Measurements from ENCODE around the gene CTAG1A. TPM values are rescaled to one million over a fixed set of nuclear protein-coding genes. Genes with fewer than 3 reads are reported as not detected.
"Not testable (repeated sequence)": the region's sequence is repeated elsewhere in the genome, so short reads cannot be mapped to it uniquely, and the experiment has no call there.

Gene CTAG1A
- total and polyA plus RNA-seq, 2 donors (not counting 1 experiment from before 2014, with no cell fraction given) = not detected

DNA sequence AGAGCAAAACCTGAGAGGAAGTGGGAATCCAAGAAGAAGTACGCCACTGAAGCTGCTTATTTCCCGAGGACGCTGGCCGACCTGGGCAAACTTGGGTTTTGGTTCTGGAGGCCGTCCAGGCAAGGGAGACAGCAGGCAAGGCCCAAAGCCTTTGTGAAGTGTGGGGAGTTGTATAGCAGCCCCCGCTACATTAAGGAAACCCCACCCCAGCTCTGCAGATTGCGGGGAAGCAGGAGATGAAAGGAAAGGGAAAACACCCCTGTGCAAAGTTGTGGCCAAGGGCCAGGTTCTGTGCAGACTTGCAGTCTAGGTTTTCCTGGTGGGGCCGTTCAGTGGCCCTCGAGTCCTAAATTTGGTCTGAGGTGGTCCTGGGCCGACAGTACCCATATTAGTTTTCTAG is 11.9 kb upstream of the CTAG1A start:
- CTCF ChIA-PET; H3K4me1 Mint-ChIP-seq; H4K20me1 ChIP-seq (ENCODE audit: control insufficient read depth, insufficient read depth, low read length, poor library complexity, severe bottlenecking); H3K4me3 ChIP-seq (ENCODE audit: control extremely low read depth in 1 of 5, extremely low read depth in 1 of 5, insufficient read depth in 1 of 5, low read depth in 2 of 5, low read length in 4 of 5); H3K79me2 ChIP-seq (ENCODE audit: control insufficient read depth, insufficient read depth, low read length); H2AFZ ChIP-seq (ENCODE audit: insufficient read depth, low read depth, low read length, poor library complexity, severe bottlenecking); intact Hi-C loops (cut with micrococcal nuclease); H3K4me3 Mint-ChIP-seq; DNase-seq; H3K4me1 ChIP-seq (ENCODE audit: control insufficient read depth in 2 of 2, insufficient read depth in 2 of 2, low read length in 2 of 2); H3K27me3 ChIP-seq (replicated peaks in 1 of 4; ENCODE audit: control extremely low read depth in 1 of 4, control insufficient read depth in 3 of 4, insufficient read depth in 4 of 4, low read length in 3 of 4); POLR2A ChIA-PET; H3K9me3 Mint-ChIP-seq (ENCODE audit: insufficient read depth); H3K9ac ChIP-seq (ENCODE audit: low read length); H3K36me3 ChIP-seq (replicated peaks in 1 of 2; ENCODE audit: control extremely low read depth in 1 of 2, control insufficient read depth in 1 of 2, extremely low read depth in 1 of 2, insufficient read depth in 2 of 2, low read length in 1 of 2); H3K27me3 Mint-ChIP-seq; H3K4me2 ChIP-seq (replicated peaks; ENCODE audit: low read depth, low read length, poor library complexity, severe bottlenecking); H3K9me3 ChIP-seq (ENCODE audit: control extremely low read depth in 1 of 3, control insufficient read depth in 2 of 3, insufficient read depth in 1 of 3, low read length in 2 of 3); H3K27ac ChIP-seq (ENCODE audit: low read length in 2 of 2); H3K27ac Mint-ChIP-seq; ATAC-seq (ENCODE audit: low read depth): not testable (repeated sequence)
- no CpG with 5 or more reads among the region's 10 CpGs for WGBS (ENCODE audit: insufficient coverage)

DNA sequence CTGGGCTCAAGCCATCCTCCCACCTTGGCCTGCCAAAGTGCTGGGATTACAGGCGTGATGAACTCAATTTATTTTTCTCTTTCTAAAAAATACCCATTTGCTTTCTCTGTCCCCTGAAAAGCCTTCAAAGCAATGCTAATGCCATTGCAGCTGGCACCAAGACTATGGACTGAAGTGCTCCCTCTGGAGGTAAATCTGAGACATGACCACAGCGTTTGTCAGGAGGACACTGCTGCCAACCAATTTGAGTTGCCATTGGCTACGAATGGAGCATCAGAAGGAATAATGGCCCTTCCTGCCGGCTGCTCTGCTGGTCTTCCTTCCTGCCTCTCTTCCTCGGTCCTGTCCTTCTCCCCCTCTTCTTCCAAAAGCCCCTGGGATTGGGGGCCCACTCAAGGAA is 9.9 kb upstream of the CTAG1A start:
- H2AFZ ChIP-seq (ENCODE audit: insufficient read depth, low read depth, low read length, poor library complexity, severe bottlenecking); H3K9ac ChIP-seq (ENCODE audit: low read length); H3K4me1 ChIP-seq (ENCODE audit: control insufficient read depth in 2 of 2, insufficient read depth in 2 of 2, low read length in 2 of 2); POLR2A ChIA-PET; H3K9me3 ChIP-seq (ENCODE audit: control extremely low read depth in 1 of 3, control insufficient read depth in 2 of 3, insufficient read depth in 1 of 3, low read length in 2 of 3); H3K36me3 ChIP-seq (replicated peaks in 1 of 2; ENCODE audit: control extremely low read depth in 1 of 2, control insufficient read depth in 1 of 2, extremely low read depth in 1 of 2, insufficient read depth in 2 of 2, low read length in 1 of 2); H3K4me3 Mint-ChIP-seq; CTCF ChIA-PET; H3K4me2 ChIP-seq (replicated peaks; ENCODE audit: low read depth, low read length, poor library complexity, severe bottlenecking); H3K9me3 Mint-ChIP-seq (ENCODE audit: insufficient read depth); H3K27me3 ChIP-seq (replicated peaks in 1 of 4; ENCODE audit: control extremely low read depth in 1 of 4, control insufficient read depth in 3 of 4, insufficient read depth in 4 of 4, low read length in 3 of 4); H3K4me1 Mint-ChIP-seq; H3K27ac Mint-ChIP-seq; DNase-seq; H3K27ac ChIP-seq (ENCODE audit: low read length in 2 of 2); H4K20me1 ChIP-seq (ENCODE audit: control insufficient read depth, insufficient read depth, low read length, poor library complexity, severe bottlenecking); H3K4me3 ChIP-seq (ENCODE audit: control extremely low read depth in 1 of 5, extremely low read depth in 1 of 5, insufficient read depth in 1 of 5, low read depth in 2 of 5, low read length in 4 of 5); H3K27me3 Mint-ChIP-seq; H3K79me2 ChIP-seq (ENCODE audit: control insufficient read depth, insufficient read depth, low read length); intact Hi-C loops (cut with micrococcal nuclease): not testable (repeated sequence)
- ATAC-seq (ENCODE audit: low read depth) = peak; percentile 57
- no CpG with 5 or more reads among the region's 5 CpGs for WGBS (ENCODE audit: insufficient coverage)

DNA sequence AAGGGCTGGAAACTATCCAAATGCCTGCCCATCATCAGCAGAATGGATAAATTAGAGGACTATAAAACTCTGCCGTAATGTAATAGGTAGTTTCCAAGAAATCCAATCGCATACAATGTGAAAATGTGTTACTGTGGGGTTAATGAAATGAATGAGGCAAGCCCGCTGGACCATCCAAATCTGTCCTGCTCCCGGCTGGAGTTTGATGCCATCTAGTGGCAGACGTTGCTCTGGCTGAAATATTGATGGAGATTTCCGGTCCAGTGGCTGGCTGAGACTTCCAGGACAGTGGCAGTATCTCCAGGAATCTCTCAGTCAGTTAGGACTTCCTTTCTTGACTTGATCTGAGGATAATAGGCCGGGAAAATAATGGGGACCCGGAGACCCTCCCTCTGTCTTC is 1.9 kb upstream of the CTAG1A start:
- H3K36me3 ChIP-seq (replicated peaks in 1 of 2; ENCODE audit: control extremely low read depth in 1 of 2, control insufficient read depth in 1 of 2, extremely low read depth in 1 of 2, insufficient read depth in 2 of 2, low read length in 1 of 2); DNase-seq; H3K27ac ChIP-seq (ENCODE audit: low read length in 2 of 2); intact Hi-C loops (cut with micrococcal nuclease); H3K4me3 ChIP-seq (ENCODE audit: control extremely low read depth in 1 of 5, extremely low read depth in 1 of 5, insufficient read depth in 1 of 5, low read depth in 2 of 5, low read length in 4 of 5); H3K9me3 Mint-ChIP-seq (ENCODE audit: insufficient read depth); H3K4me1 Mint-ChIP-seq; H3K4me2 ChIP-seq (replicated peaks; ENCODE audit: low read depth, low read length, poor library complexity, severe bottlenecking); CTCF ChIA-PET; H3K27ac Mint-ChIP-seq; H3K27me3 Mint-ChIP-seq; H3K9ac ChIP-seq (ENCODE audit: low read length); H2AFZ ChIP-seq (ENCODE audit: insufficient read depth, low read depth, low read length, poor library complexity, severe bottlenecking); H3K4me1 ChIP-seq (ENCODE audit: control insufficient read depth in 2 of 2, insufficient read depth in 2 of 2, low read length in 2 of 2); H3K27me3 ChIP-seq (replicated peaks in 1 of 4; ENCODE audit: control extremely low read depth in 1 of 4, control insufficient read depth in 3 of 4, insufficient read depth in 4 of 4, low read length in 3 of 4); H3K9me3 ChIP-seq (ENCODE audit: control extremely low read depth in 1 of 3, control insufficient read depth in 2 of 3, insufficient read depth in 1 of 3, low read length in 2 of 3); POLR2A ChIA-PET; H3K4me3 Mint-ChIP-seq; H4K20me1 ChIP-seq (ENCODE audit: control insufficient read depth, insufficient read depth, low read length, poor library complexity, severe bottlenecking); H3K79me2 ChIP-seq (ENCODE audit: control insufficient read depth, insufficient read depth, low read length): not testable (repeated sequence)
- ATAC-seq (ENCODE audit: low read depth) = peak; percentile 28
- WGBS (ENCODE audit: insufficient coverage) = no CpG with 5 or more reads among the region's 8 CpGs

DNA sequence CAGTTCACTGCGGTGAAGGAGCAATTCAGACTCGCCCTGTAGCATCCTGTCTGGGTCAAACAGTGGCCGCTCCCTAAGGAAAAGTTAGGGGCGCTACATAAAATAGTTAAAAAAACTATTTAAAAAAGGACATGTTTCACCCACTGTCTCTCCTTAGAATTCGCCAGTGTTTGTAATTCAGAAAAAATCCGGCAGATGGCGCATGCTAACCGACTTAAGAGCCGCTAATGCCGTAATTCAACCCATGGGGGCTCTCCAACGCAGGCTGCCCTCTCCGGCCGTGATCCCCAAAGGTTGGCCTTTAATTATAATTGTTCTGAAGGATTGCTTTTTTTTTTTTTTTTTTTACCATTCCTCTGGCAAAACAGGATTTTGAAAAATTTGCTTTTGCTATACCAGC is 5.5 kb downstream of the CTAG1A start:
- H3K4me1 Mint-ChIP-seq; H3K4me2 ChIP-seq (replicated peaks; ENCODE audit: low read depth, low read length, poor library complexity, severe bottlenecking); DNase-seq; H3K79me2 ChIP-seq (ENCODE audit: control insufficient read depth, insufficient read depth, low read length); H3K9me3 ChIP-seq (ENCODE audit: control extremely low read depth in 1 of 3, control insufficient read depth in 2 of 3, insufficient read depth in 1 of 3, low read length in 2 of 3); CTCF ChIA-PET; H3K36me3 ChIP-seq (replicated peaks in 1 of 2; ENCODE audit: control extremely low read depth in 1 of 2, control insufficient read depth in 1 of 2, extremely low read depth in 1 of 2, insufficient read depth in 2 of 2, low read length in 1 of 2); POLR2A ChIA-PET; H3K4me3 Mint-ChIP-seq; intact Hi-C loops (cut with micrococcal nuclease); H3K27me3 ChIP-seq (replicated peaks in 1 of 4; ENCODE audit: control extremely low read depth in 1 of 4, control insufficient read depth in 3 of 4, insufficient read depth in 4 of 4, low read length in 3 of 4); H3K9me3 Mint-ChIP-seq (ENCODE audit: insufficient read depth); H3K27ac Mint-ChIP-seq; H3K9ac ChIP-seq (ENCODE audit: low read length); H4K20me1 ChIP-seq (ENCODE audit: control insufficient read depth, insufficient read depth, low read length, poor library complexity, severe bottlenecking); ATAC-seq (ENCODE audit: low read depth); H3K4me3 ChIP-seq (ENCODE audit: control extremely low read depth in 1 of 5, extremely low read depth in 1 of 5, insufficient read depth in 1 of 5, low read depth in 2 of 5, low read length in 4 of 5); H3K4me1 ChIP-seq (ENCODE audit: control insufficient read depth in 2 of 2, insufficient read depth in 2 of 2, low read length in 2 of 2); H3K27ac ChIP-seq (ENCODE audit: low read length in 2 of 2); H2AFZ ChIP-seq (ENCODE audit: insufficient read depth, low read depth, low read length, poor library complexity, severe bottlenecking): not testable (repeated sequence)
- peaks cover 12% of the 10 kb centered on the region for H3K27me3 Mint-ChIP-seq
- WGBS (ENCODE audit: insufficient coverage) = no CpG with 5 or more reads among the region's 13 CpGs

Measured in B cell (primary cell).